Caco-2 (cell line): ENCODE measurements around the gene SGMS1. TPM values are rescaled to one million over a fixed set of nuclear protein-coding genes. Genes with fewer than 3 reads are reported as not detected.

ENCODE experiments used
- BruUV-seq: library from RNA; stranded (reverse); fragments of 400-500 nt; replicated peaks from 2 replicates; lab custom pipeline; 2021; lab: Mats Ljungman, UMichigan
- CTCF ChIA-PET: fragments of 300-600 bp; sonication (Branson Sonifier 250); formaldehyde crosslinking; loops from one replicate; lab custom pipeline; 2022; ENCODE audit warnings: antibody characterized with exemption; lab: Charles Lee
- POLR2A ChIA-PET: fragments of 300-600 bp; sonication (Branson Sonifier 250); formaldehyde crosslinking; loops from one replicate; lab custom pipeline; 2022; ENCODE audit warnings: antibody characterized with exemption; lab: Charles Lee
- DNase-seq, 2 experiments: peaks; one replicate each; pipeline versions ENCODE4 v3.0.0 to v3.0.0-alpha.2; 2020 to 2022
- H3K27me3 ChIP-seq: replicated peaks from 2 replicates; pipeline ENCODE4 v1.6.0; 2011; ENCODE audit warnings: low read length; ENCODE audit not compliant: control insufficient read depth, insufficient read depth
- H3K36me3 ChIP-seq: 2 replicates; pipeline ENCODE4 v1.5.1; 2011; ENCODE audit warnings: low read length; ENCODE audit not compliant: control insufficient read depth, insufficient read depth
- H3K4me1 ChIP-seq: fragments of 250-450 bp; sonication (Bioruptor Pico); 2 replicates; pipeline ENCODE4 v1.5.1; 2020; ENCODE audit warnings: mild to moderate bottlenecking
- H3K4me3 ChIP-seq: 2 replicates; pipeline ENCODE4 v1.5.1; 2011; ENCODE audit warnings: low read depth, mild to moderate bottlenecking, control low read depth, low read length
- H3K9me3 ChIP-seq: fragments of 250-450 bp; sonication (Bioruptor Pico); 2 replicates; pipeline ENCODE4 v1.5.1; 2020; ENCODE audit warnings: mild to moderate bottlenecking, moderate library complexity
- H3K27ac Mint-ChIP-seq: one replicate; pipeline ENCODE4 v1.8.0; 2022; ENCODE audit warnings: mixed read lengths; ENCODE audit not compliant: unreplicated experiment
- H3K27me3 Mint-ChIP-seq: one replicate; pipeline ENCODE4 v1.8.0; 2022; ENCODE audit warnings: mixed read lengths; ENCODE audit not compliant: insufficient read depth, unreplicated experiment
- H3K36me3 Mint-ChIP-seq: one replicate; pipeline ENCODE4 v1.8.0; 2022; ENCODE audit warnings: mild to moderate bottlenecking, mixed read lengths; ENCODE audit not compliant: insufficient read depth, unreplicated experiment
- H3K4me1 Mint-ChIP-seq: one replicate; pipeline ENCODE4 v1.8.0; 2022; ENCODE audit warnings: low read depth, mixed read lengths; ENCODE audit not compliant: unreplicated experiment
- H3K4me3 Mint-ChIP-seq: one replicate; pipeline ENCODE4 v1.8.0; 2022; ENCODE audit warnings: mild to moderate bottlenecking, moderate library complexity, mixed read lengths; ENCODE audit not compliant: unreplicated experiment
- H3K9me3 Mint-ChIP-seq: one replicate; pipeline ENCODE4 v1.8.0; 2022; ENCODE audit warnings: mixed read lengths; ENCODE audit not compliant: unreplicated experiment
- intact Hi-C: fragments of 100-400 bp; cut with micrococcal nuclease; formaldehyde crosslinking; loops from one replicate; pipeline ENCODE4 v1.10.0; 2022; ENCODE audit not compliant: unreplicated experiment
- total RNA-seq: library from RNA; stranded (reverse); gene quantifications from 2 replicates; pipeline ENCODE4 v1.2.3, GENCODE V29; 2022
- TF ChIP-seq, protein P1 (sequence below), 2 experiments: fragments of 200-600 bp in 1 of 2; IDR thresholded peaks; 1 replicate in 1 of 2; 2 replicates in 1 of 2; pipeline versions ENCODE4 v1.5.1 to v1.8.0; 2011 to 2022; ENCODE audit warnings: antibody characterized with exemption in 1 of 2, control low read depth in 1 of 2, inconsistent platforms in 1 of 2, low read depth in 1 of 2, low read length in 1 of 2, mild to moderate bottlenecking in 1 of 2, moderate library complexity in 1 of 2; ENCODE audit not compliant: insufficient read depth in 1 of 2, severe bottlenecking in 1 of 2, unreplicated experiment in 1 of 2

The SGMS1 gene
- total RNA-seq, 1 experiment from 2014 or later = 30.5 TPM

DNA sequence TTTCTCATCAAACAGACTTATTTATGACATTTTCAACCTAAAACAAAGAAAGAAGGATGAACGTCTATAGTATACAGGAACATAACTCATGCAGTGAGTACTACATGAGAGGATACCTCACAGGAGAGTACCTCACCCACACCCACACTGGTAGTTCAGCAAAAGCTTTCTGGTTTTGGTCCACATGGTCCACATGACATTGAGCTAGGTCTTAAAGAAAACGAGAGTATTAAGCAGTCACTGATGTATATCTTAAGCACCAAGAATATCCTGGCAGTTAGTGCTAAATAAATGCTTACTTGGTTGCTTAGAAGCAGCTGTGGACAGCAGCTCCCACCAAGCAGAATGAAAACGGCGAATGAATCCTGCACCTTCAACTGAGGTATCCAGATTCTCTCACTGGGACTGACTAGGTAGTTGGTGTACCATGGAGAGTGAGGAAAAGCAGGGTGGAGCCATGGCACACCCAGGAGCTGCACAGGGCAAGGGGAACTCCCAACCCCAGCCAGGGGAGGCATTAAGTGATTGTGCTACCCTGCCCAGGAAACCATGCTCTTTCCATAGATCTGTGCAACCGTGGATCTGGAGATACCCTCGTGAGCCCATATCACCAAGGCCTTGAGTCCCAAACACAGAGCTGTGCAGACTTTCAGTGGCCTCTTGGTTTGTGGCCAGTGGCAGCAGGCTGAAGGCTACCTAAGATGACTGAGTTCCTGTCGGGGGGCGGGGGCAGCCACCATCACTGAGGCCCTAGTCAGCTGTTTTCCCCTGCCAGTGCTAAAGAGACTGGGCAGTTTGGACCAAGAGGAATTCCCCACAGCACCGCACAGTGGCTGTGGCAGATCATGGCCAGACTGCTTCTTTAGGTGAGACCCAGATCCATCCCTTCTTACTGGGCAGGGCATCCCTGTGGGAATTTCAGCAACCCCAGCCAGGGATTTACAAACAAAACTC lies 143.4 kb downstream of the SGMS1 start:
- Histone ChIP-seq H3K36me3 (no peaks in the 10 kb centered on the region), H3K4me3 (no peak overlapping the region), H3K27me3 (no peaks in the 10 kb centered on the region), H3K9me3 (peaks cover 22% of the 10 kb centered on the region), H3K4me1 (no peaks in the 10 kb centered on the region)
- Mint-ChIP-seq H3K4me3 (no peak overlapping the region), H3K27me3 (no peaks in the 10 kb centered on the region), H3K27ac (no peak overlapping the region), H3K4me1 (no peaks in the 10 kb centered on the region), H3K36me3 (peaks cover 13% of the 10 kb centered on the region), H3K9me3 (peaks cover 28% of the 10 kb centered on the region)
- intact Hi-C loops = no loop called here
- no peak for DNase-seq
- ChIA-PET POLR2A (interaction anchor here (0.6 kb wide), 1 partner anchor 140 kb away, joined by 3 read pairs; no protein-coding TSS in a partner anchor), CTCF (no interaction called here)
- TF ChIP-seq, protein P1, sequence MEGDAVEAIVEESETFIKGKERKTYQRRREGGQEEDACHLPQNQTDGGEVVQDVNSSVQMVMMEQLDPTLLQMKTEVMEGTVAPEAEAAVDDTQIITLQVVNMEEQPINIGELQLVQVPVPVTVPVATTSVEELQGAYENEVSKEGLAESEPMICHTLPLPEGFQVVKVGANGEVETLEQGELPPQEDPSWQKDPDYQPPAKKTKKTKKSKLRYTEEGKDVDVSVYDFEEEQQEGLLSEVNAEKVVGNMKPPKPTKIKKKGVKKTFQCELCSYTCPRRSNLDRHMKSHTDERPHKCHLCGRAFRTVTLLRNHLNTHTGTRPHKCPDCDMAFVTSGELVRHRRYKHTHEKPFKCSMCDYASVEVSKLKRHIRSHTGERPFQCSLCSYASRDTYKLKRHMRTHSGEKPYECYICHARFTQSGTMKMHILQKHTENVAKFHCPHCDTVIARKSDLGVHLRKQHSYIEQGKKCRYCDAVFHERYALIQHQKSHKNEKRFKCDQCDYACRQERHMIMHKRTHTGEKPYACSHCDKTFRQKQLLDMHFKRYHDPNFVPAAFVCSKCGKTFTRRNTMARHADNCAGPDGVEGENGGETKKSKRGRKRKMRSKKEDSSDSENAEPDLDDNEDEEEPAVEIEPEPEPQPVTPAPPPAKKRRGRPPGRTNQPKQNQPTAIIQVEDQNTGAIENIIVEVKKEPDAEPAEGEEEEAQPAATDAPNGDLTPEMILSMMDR (IDR thresholded peaks at IDR 0.05; ENCODE audit: insufficient read depth in 1 of 2, low read depth in 1 of 2, low read length in 1 of 2, severe bottlenecking in 1 of 2, unreplicated experiment in 1 of 2) = no peak
- BruUV-seq = no TSS peak

DNA sequence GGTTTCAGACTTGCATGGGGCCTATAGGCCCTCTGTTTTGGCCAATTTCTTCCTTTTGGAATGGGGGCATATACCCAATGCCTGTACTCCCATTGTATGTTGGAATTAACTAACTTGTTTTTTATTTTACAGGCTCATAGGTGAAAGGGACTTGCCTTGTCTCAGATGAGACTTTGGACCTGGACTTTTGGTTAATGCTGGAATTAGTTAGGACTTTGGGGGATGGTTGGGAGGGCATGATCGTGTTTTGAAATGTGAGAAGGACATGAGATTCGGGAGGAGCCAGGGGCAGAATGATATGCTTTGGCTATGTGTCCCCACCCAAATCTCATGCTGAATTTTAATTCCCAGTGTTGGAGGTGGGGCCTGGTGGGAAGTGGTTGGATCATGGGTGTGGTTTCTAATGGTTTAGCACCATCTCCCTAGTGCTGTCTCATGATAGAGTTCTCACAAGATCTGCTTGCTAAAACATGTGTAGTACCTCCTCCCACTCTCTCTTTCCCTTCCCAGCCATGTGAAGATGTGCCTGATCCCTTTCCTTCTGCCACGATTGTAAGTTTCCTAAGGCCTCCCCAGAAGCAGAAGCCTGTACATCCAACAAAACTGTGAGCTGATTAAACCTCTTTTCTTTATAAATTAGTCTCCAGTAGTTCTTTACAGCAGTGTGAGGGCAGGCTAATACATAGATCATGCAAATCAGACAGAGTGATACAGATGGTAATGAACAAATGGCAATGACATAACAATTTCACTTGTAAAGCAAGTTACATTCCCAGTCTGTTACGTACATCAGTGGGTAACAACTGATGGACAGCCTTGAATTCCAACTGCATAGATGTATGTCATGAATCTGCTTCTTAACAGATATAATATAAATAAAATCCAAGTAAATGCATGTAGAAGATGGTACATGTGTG lies 146.2 kb downstream of the SGMS1 start:
- H3K9me3 Mint-ChIP-seq = peaks cover 9% of the 10 kb centered on the region
- no peaks in the 10 kb centered on the region for H3K4me1 ChIP-seq
- peaks cover 13% of the 10 kb centered on the region for H3K9me3 ChIP-seq
- POLR2A ChIA-PET = interaction anchor here (0.6 kb wide), 1 partner anchor 15 kb away, joined by 3 read pairs; no protein-coding TSS in a partner anchor
- H3K36me3 Mint-ChIP-seq = peaks cover 6% of the 10 kb centered on the region
- no peaks in the 10 kb centered on the region for H3K36me3 ChIP-seq
- CTCF ChIA-PET = no interaction called here
- TF ChIP-seq, protein P1 (IDR thresholded peaks at IDR 0.05; ENCODE audit: insufficient read depth in 1 of 2, low read depth in 1 of 2, low read length in 1 of 2, severe bottlenecking in 1 of 2, unreplicated experiment in 1 of 2) = no peak
- no peaks in the 10 kb centered on the region for H3K27me3 Mint-ChIP-seq
- DNase-seq = no peak
- no peak overlapping the region for H3K4me3 Mint-ChIP-seq
- no peaks in the 10 kb centered on the region for H3K27me3 ChIP-seq
- no TSS peak for BruUV-seq
- no peak overlapping the region for H3K4me3 ChIP-seq
- no peaks in the 10 kb centered on the region for H3K4me1 Mint-ChIP-seq
- intact Hi-C loops = no loop called here
- H3K27ac Mint-ChIP-seq = no peak overlapping the region

DNA sequence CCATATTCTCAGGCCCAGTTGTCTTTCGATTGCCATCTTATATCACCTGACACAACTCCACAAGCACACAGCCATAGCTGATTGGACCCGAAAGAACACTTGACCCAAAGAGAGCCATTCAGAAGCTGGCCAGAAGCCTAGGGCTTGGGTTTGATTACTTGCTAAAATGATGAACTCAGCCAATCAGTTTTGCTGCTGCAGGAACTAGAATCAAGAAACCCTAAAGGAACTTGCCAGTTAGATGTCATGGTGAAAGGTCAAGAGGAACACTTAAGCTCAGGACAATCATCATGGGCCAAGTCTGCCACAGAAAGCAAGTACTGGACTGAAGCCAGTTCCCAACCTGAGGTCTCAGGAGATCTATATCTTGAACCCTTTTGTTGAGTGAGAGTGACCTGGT lies 150.0 kb downstream of the SGMS1 start:
- H3K9me3 ChIP-seq = peaks cover 13% of the 10 kb centered on the region
- no peaks in the 10 kb centered on the region for H3K36me3 ChIP-seq
- no TSS peak for BruUV-seq
- H3K4me3 Mint-ChIP-seq = no peak overlapping the region
- H3K4me1 Mint-ChIP-seq = peaks cover 16% of the 10 kb centered on the region
- peaks cover 3% of the 10 kb centered on the region for H3K9me3 Mint-ChIP-seq
- H3K27ac Mint-ChIP-seq = no peak overlapping the region
- intact Hi-C loops = no loop called here
- ChIA-PET POLR2A (no interaction called here), CTCF (no interaction called here)
- H3K27me3 Mint-ChIP-seq = no peaks in the 10 kb centered on the region
- H3K4me1 ChIP-seq = peaks cover 9% of the 10 kb centered on the region
- H3K27me3 ChIP-seq = no peaks in the 10 kb centered on the region
- TF ChIP-seq, protein P1 (IDR thresholded peaks at IDR 0.05; ENCODE audit: insufficient read depth in 1 of 2, low read depth in 1 of 2, low read length in 1 of 2, severe bottlenecking in 1 of 2, unreplicated experiment in 1 of 2) = no peak
- no peak overlapping the region for H3K4me3 ChIP-seq
- no peak for DNase-seq
- peaks cover under 1% of the 10 kb centered on the region for H3K36me3 Mint-ChIP-seq
